Mesenchymal stem cell (in vitro differentiated cells and primary cell): ENCODE measurements around the gene LIN28B.
"Not testable (repeated sequence)": the region's sequence is repeated elsewhere in the genome, so short reads cannot be mapped to it uniquely, and the experiment has no call there.

ENCODE experiments used
- DNase-seq: peaks from one replicate; pipeline ENCODE4 v3.0.0-alpha.2; 2013
- H2AFZ ChIP-seq: one replicate; pipeline ENCODE4 v1.6.1; 2013; ENCODE audit warnings: low read depth, mild to moderate bottlenecking, control low read depth, inconsistent platforms, low read length, moderate library complexity
- H2AK5ac ChIP-seq: 2 replicates; pipeline ENCODE4 v1.6.1; 2013; ENCODE audit warnings: low read length, moderate library complexity, mild to moderate bottlenecking, inconsistent platforms; ENCODE audit not compliant: severe bottlenecking
- H2BK120ac ChIP-seq: one replicate; pipeline ENCODE4 v1.6.1; 2013; ENCODE audit warnings: low read depth, mild to moderate bottlenecking, inconsistent platforms, low read length, moderate library complexity
- H2BK12ac ChIP-seq, 2 experiments: one replicate each; pipeline ENCODE4 v1.6.1; 2013; ENCODE audit warnings: inconsistent platforms in 2 of 2, low read length in 2 of 2, mild to moderate bottlenecking in 2 of 2, moderate library complexity in 2 of 2, control low read depth in 1 of 2
- H2BK15ac ChIP-seq: one replicate; pipeline ENCODE4 v1.6.1; 2013; ENCODE audit warnings: mild to moderate bottlenecking, low read depth, inconsistent platforms; ENCODE audit not compliant: poor library complexity, severe bottlenecking
- H2BK5ac ChIP-seq: 2 replicates; pipeline ENCODE4 v1.6.1; 2013; ENCODE audit warnings: low read depth, mild to moderate bottlenecking, low read length, control low read depth, inconsistent platforms; ENCODE audit not compliant: poor library complexity, severe bottlenecking
- H3K14ac ChIP-seq, 2 experiments: one replicate each; pipeline ENCODE4 v1.6.1; 2013; ENCODE audit warnings: inconsistent platforms in 2 of 2, low read length in 2 of 2, control low read depth in 1 of 2, mild to moderate bottlenecking in 1 of 2, moderate library complexity in 1 of 2
- H3K18ac ChIP-seq, 2 experiments: one replicate each; pipeline ENCODE4 v1.6.1; 2013; ENCODE audit warnings: inconsistent platforms in 2 of 2, low read length in 2 of 2, control low read depth in 1 of 2, low read depth in 1 of 2, mild to moderate bottlenecking in 1 of 2
- H3K23ac ChIP-seq, 2 experiments: one replicate each; pipeline ENCODE4 v1.6.1; 2013; ENCODE audit warnings: inconsistent platforms in 2 of 2, low read length in 2 of 2, mild to moderate bottlenecking in 2 of 2, moderate library complexity in 2 of 2, control low read depth in 1 of 2
- H3K27ac ChIP-seq: 2 replicates; pipeline ENCODE4 v1.5.1; 2013; ENCODE audit warnings: mild to moderate bottlenecking, moderate library complexity, low read length, control low read depth, inconsistent platforms; ENCODE audit not compliant: poor library complexity, severe bottlenecking
- H3K27me3 ChIP-seq, 2 experiments: 2 replicates each; pipeline versions ENCODE4 v1.6.1 to v1.7.0; 2013; ENCODE audit warnings: low read length in 2 of 2, mild to moderate bottlenecking in 2 of 2, moderate library complexity in 2 of 2, control low read depth in 1 of 2, inconsistent platforms in 1 of 2; ENCODE audit not compliant: control insufficient read depth in 1 of 2, insufficient read depth in 1 of 2
- H3K36me3 ChIP-seq, 2 experiments: 2 replicates each; pipeline versions ENCODE4 v1.6.1 to v1.7.0; 2013; ENCODE audit warnings: low read length in 2 of 2, control low read depth in 1 of 2, inconsistent platforms in 1 of 2, low read depth in 1 of 2, mild to moderate bottlenecking in 1 of 2; ENCODE audit not compliant: insufficient read depth in 2 of 2, control insufficient read depth in 1 of 2
- H3K4ac ChIP-seq, 2 experiments: one replicate each; pipeline ENCODE4 v1.6.1; 2013; ENCODE audit warnings: inconsistent platforms in 2 of 2, low read length in 2 of 2, mild to moderate bottlenecking in 2 of 2, moderate library complexity in 2 of 2, control low read depth in 1 of 2, low read depth in 1 of 2
- H3K4me1 ChIP-seq: 2 replicates; pipeline ENCODE4 v1.6.1; 2013; ENCODE audit warnings: low read depth, low read length, control low read depth; ENCODE audit not compliant: control insufficient read depth, insufficient read depth
- H3K4me2 ChIP-seq: 2 replicates; pipeline ENCODE4 v1.6.1; 2013; ENCODE audit warnings: low read length, mild to moderate bottlenecking, inconsistent platforms; ENCODE audit not compliant: poor library complexity, severe bottlenecking
- H3K4me3 ChIP-seq, 2 experiments: 2 replicates each; pipeline versions ENCODE4 v1.5.1 to v1.7.0; 2013; ENCODE audit warnings: low read length in 2 of 2, mild to moderate bottlenecking in 2 of 2, control low read depth in 1 of 2, low read depth in 1 of 2; ENCODE audit not compliant: insufficient read depth in 1 of 2
- H3K79me1 ChIP-seq: replicated peaks from 2 replicates; pipeline ENCODE4 v1.6.1; 2013; ENCODE audit warnings: mild to moderate bottlenecking, control low read depth, low read length, inconsistent platforms; ENCODE audit not compliant: poor library complexity, severe bottlenecking
- H3K9ac ChIP-seq: 2 replicates; pipeline ENCODE4 v1.7.0; 2013; ENCODE audit warnings: mild to moderate bottlenecking, low read length, moderate library complexity
- H3K9me3 ChIP-seq: 2 replicates; pipeline ENCODE4 v1.7.0; 2013; ENCODE audit warnings: mild to moderate bottlenecking, low read length; ENCODE audit not compliant: control insufficient read depth
- H4K8ac ChIP-seq: one replicate; pipeline ENCODE4 v1.6.1; 2013; ENCODE audit warnings: inconsistent platforms, mild to moderate bottlenecking, low read length, moderate library complexity
- H4K91ac ChIP-seq: one replicate; pipeline ENCODE4 v1.6.1; 2013; ENCODE audit warnings: mild to moderate bottlenecking, low read length, inconsistent platforms
- WGBS: methylation state at CpG from one replicate; pipeline ENCODE4 v1.1.7; 2013; ENCODE audit warnings: mixed read lengths; 5-methylcytosine and 5-hydroxymethylcytosine counted together

LIN28B gene

GRCh38 chr6:105013459-105013858 lies 56.6 kb downstream of the LIN28B start:
- not testable (repeated sequence) for H3K79me1 ChIP-seq, H3K9me3 ChIP-seq, H4K8ac ChIP-seq, H2AK5ac ChIP-seq, H4K91ac ChIP-seq, H3K36me3 ChIP-seq, H2BK5ac ChIP-seq, DNase-seq, H3K4ac ChIP-seq, H3K27me3 ChIP-seq, H3K9ac ChIP-seq, H3K4me2 ChIP-seq, H2BK120ac ChIP-seq, H2BK12ac ChIP-seq, H2BK15ac ChIP-seq, H3K4me3 ChIP-seq, H3K4me1 ChIP-seq, H3K18ac ChIP-seq, H3K27ac ChIP-seq, H2AFZ ChIP-seq, H3K14ac ChIP-seq, H3K23ac ChIP-seq
- no CpG with 5 or more reads among the region's 4 CpGs for WGBS

- peaks cover 4% of the 10 kb centered on the region for H3K4me1 ChIP-seq
- H2BK120ac ChIP-seq, result no peak overlapping the region
- H3K27ac ChIP-seq, result no peak overlapping the region
- H3K23ac ChIP-seq, result no peak overlapping the region
- no peak overlapping the region for H3K4me2 ChIP-seq
- H3K27me3 ChIP-seq, result peaks cover 0 to 3% of the 10 kb centered on the region in 2 experiments
- WGBS, result 94% methylated on average over 3 of the region's 3 CpGs
- no peak overlapping the region for H3K14ac ChIP-seq
- no peak overlapping the region for H2BK5ac ChIP-seq
- DNase-seq, result no peak
- no peak overlapping the region for H3K4me3 ChIP-seq
- H2BK15ac ChIP-seq, result no peak overlapping the region
- H2AFZ ChIP-seq, result no peak overlapping the region
- no peak overlapping the region for H3K18ac ChIP-seq
- no peak overlapping the region for H3K4ac ChIP-seq
- H4K91ac ChIP-seq, result no peak overlapping the region
- H4K8ac ChIP-seq, result no peak overlapping the region
- H3K9ac ChIP-seq, result no peak overlapping the region
- H2BK12ac ChIP-seq, result no peak overlapping the region
- H3K9me3 ChIP-seq, result no peaks in the 10 kb centered on the region
- no peaks in the 10 kb centered on the region for H3K36me3 ChIP-seq
- no peaks in the 10 kb centered on the region for H3K79me1 ChIP-seq
- peak overlapping the region; percentile 89 for H2AK5ac ChIP-seq
These were observed 57.5 kb downstream of the LIN28B start for GRCh38 chr6:105014448-105014847.

GRCh38 chr6:105014954-105015353 lies 58.0 kb downstream of the LIN28B start:
- Histone ChIP-seq H3K4me1 (peaks cover 4% of the 10 kb centered on the region), H3K18ac (no peak overlapping the region), H3K4me3 (no peak overlapping the region), H3K27ac (no peak overlapping the region), H3K27me3 (peaks cover 0 to 3% of the 10 kb centered on the region in 2 experiments), H3K79me1 (no peaks in the 10 kb centered on the region), H3K9me3 (no peaks in the 10 kb centered on the region), H2BK15ac (no peak overlapping the region), H4K91ac (no peak overlapping the region), H2BK120ac (no peak overlapping the region), H2BK12ac (no peak overlapping the region), H3K9ac (peak overlapping the region; percentile 41), H4K8ac (no peak overlapping the region), H3K4ac (no peak overlapping the region), H3K23ac (no peak overlapping the region), H3K4me2 (no peak overlapping the region), H3K36me3 (no peaks in the 10 kb centered on the region), H2AK5ac (no peak overlapping the region), H2AFZ (no peak overlapping the region), H3K14ac (no peak overlapping the region), H2BK5ac (no peak overlapping the region)
- DNase-seq, result no peak

GRCh38 chr6:105015482-105015881 lies 58.6 kb downstream of the LIN28B start:
- Histone ChIP-seq H3K23ac (no peak overlapping the region), H3K14ac (no peak overlapping the region), H4K91ac (no peak overlapping the region), H4K8ac (no peak overlapping the region), H3K4me2 (no peak overlapping the region), H2BK15ac (no peak overlapping the region), H3K9me3 (no peaks in the 10 kb centered on the region), H2BK120ac (no peak overlapping the region), H3K79me1 (no peaks in the 10 kb centered on the region), H3K27me3 (peaks cover 0 to 3% of the 10 kb centered on the region in 2 experiments), H2AFZ (no peak overlapping the region), H2BK12ac (no peak overlapping the region), H2BK5ac (no peak overlapping the region), H3K36me3 (no peaks in the 10 kb centered on the region), H3K4me3 (no peak overlapping the region), H3K27ac (peak overlapping the region; percentile 54), H2AK5ac (no peak overlapping the region), H3K18ac (no peak overlapping the region), H3K4ac (no peak overlapping the region), H3K9ac (peak overlapping the region; percentile 41), H3K4me1 (peaks cover 4% of the 10 kb centered on the region)
- no CpG with 5 or more reads among the region's 2 CpGs for whole genome bisulfite sequencing
- peak; percentile 53 for DNase-seq
